HUDEP-2 (cell line): Measurements from ENCODE around the gene UCK2.

Experiments used
- DNase-seq, 76 experiments: peaks; one replicate each; lab custom pipeline; 2025; ENCODE audit not compliant: unreplicated experiment in 76 of 76; lab: John Stamatoyannopoulos, UW

Gene UCK2

GRCh38 chr1:165897326-165898303 lies 70.2 kb downstream of the UCK2 start:
- no peak for DNase-seq

GRCh38 chr1:165898837-165899236 lies 71.4 kb downstream of the UCK2 start:
- no peak for DNase-seq

- no peak for DNase-seq
These were observed 72.1 kb downstream of the UCK2 start for GRCh38 chr1:165899461-165899941.

- DNase-seq = no peak
These were observed 73.4 kb downstream of the UCK2 start for GRCh38 chr1:165900576-165901380.

GRCh38 chr1:165902565-165902964 lies 75.2 kb downstream of the UCK2 start:
- DNase-seq = no peak

GRCh38 chr1:165903672-165904071 lies 76.3 kb downstream of the UCK2 start:
- no peak for DNase-seq

GRCh38 chr1:165904948-165905347 lies 77.5 kb downstream of the UCK2 start:
- no peak for DNase-seq

GRCh38 chr1:165905853-165906252 lies 78.4 kb downstream of the UCK2 start:
- DNase-seq = no peak

GRCh38 chr1:165907256-165907857 lies 79.9 kb downstream of the UCK2 start:
- DNase-seq = no peak

- no peak for DNase-seq
These were observed 83.5 kb downstream of the UCK2 start for GRCh38 chr1:165910764-165911421.

GRCh38 chr1:165911609-165912281 lies 84.3 kb downstream of the UCK2 start:
- no peak for DNase-seq

- no peak for DNase-seq
These were observed 85.2 kb downstream of the UCK2 start for GRCh38 chr1:165912638-165913037.

GRCh38 chr1:165914136-165914798 lies 86.9 kb downstream of the UCK2 start:
- peak in 55 of 76 experiments; percentile 7 to 77 (median 40) for DNase-seq

GRCh38 chr1:165915480-165915879 lies 88.1 kb downstream of the UCK2 start:
- DNase-seq = no peak

- peak in 51 of 76 experiments; percentile 2 to 68 (median 35) for DNase-seq
These were observed 88.5 kb downstream of the UCK2 start for GRCh38 chr1:165915932-165916348.

- DNase-seq = no peak
These were observed 89.8 kb downstream of the UCK2 start for GRCh38 chr1:165917166-165917565.

- peak in 13 of 76 experiments; percentile 4 to 33 (median 13) for DNase-seq
These were observed 96.7 kb downstream of the UCK2 start for GRCh38 chr1:165924117-165924516.

GRCh38 chr1:165925498-165926079 lies 98.2 kb downstream of the UCK2 start:
- peak in 2 of 76 experiments; percentile 3 to 18 for DNase-seq

GRCh38 chr1:165927169-165927568 lies 99.8 kb downstream of the UCK2 start:
- no peak for DNase-seq
